Right lobe of liver (tissue), 4 donors: ENCODE results near the gene BDKRB2.

Experiments used
- CTCF ChIP-seq, 4 donors: fragments of 200-600 bp in 3 of 4; fragments of 450-650 bp in 1 of 4; IDR thresholded peaks; one replicate each; pipeline versions ENCODE4 v1.5.1 to v1.8.0; 2016 to 2022; ENCODE audit warnings: antibody characterized with exemption in 4 of 4, mild to moderate bottlenecking in 2 of 4
- POLR2A ChIP-seq: fragments of 450-650 bp; IDR thresholded peaks from one replicate; pipeline ENCODE4 v1.6.1; 2017; ENCODE audit warnings: antibody characterized with exemption, mild to moderate bottlenecking
- donor health status: DM: no; HTN: no; CAD: no.
- donor health status: DM: no; HTN: no; CAD: no.
- donor health status: DM: no; HTN: yes; CAD: no.

GRCh38 chr14:96213871-96214465 lies 9.3 kb downstream of the BDKRB2 start:
- TF ChIP-seq CTCF (IDR thresholded peaks at IDR 0.05) (no peak), POLR2A (no peak)
